VCaP (cell line): ENCODE results near the gene DHX34.
"Not testable (repeated sequence)": the region's sequence is repeated elsewhere in the genome, so short reads cannot be mapped to it uniquely, and the experiment has no call there.

Source experiments
- H3K27ac ChIP-seq: fragments of 450-650 bp; 2 replicates; pipeline ENCODE4 v1.5.1; 2017
- TF ChIP-seq, protein P1 (sequence below): fragments of 450-650 bp; conservative IDR thresholded peaks from 2 replicates; pipeline ENCODE4 v1.5.1; 2017; ENCODE audit warnings: mild to moderate bottlenecking, moderate library complexity

Gene DHX34, protein sequence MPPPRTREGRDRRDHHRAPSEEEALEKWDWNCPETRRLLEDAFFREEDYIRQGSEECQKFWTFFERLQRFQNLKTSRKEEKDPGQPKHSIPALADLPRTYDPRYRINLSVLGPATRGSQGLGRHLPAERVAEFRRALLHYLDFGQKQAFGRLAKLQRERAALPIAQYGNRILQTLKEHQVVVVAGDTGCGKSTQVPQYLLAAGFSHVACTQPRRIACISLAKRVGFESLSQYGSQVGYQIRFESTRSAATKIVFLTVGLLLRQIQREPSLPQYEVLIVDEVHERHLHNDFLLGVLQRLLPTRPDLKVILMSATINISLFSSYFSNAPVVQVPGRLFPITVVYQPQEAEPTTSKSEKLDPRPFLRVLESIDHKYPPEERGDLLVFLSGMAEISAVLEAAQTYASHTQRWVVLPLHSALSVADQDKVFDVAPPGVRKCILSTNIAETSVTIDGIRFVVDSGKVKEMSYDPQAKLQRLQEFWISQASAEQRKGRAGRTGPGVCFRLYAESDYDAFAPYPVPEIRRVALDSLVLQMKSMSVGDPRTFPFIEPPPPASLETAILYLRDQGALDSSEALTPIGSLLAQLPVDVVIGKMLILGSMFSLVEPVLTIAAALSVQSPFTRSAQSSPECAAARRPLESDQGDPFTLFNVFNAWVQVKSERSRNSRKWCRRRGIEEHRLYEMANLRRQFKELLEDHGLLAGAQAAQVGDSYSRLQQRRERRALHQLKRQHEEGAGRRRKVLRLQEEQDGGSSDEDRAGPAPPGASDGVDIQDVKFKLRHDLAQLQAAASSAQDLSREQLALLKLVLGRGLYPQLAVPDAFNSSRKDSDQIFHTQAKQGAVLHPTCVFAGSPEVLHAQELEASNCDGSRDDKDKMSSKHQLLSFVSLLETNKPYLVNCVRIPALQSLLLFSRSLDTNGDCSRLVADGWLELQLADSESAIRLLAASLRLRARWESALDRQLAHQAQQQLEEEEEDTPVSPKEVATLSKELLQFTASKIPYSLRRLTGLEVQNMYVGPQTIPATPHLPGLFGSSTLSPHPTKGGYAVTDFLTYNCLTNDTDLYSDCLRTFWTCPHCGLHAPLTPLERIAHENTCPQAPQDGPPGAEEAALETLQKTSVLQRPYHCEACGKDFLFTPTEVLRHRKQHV

GRCh38 chr19:47348819-47349795 is at the start of gene DHX34:
Gene DHX34 (plus strand): TSS chr19:47349315. CDS start chr19:47353031, 3,716 bp downstream.
- H3K27ac ChIP-seq, result peak within 1 kb of the TSS; percentile 74; the same call in 1 of the 2 replicates

DNA sequence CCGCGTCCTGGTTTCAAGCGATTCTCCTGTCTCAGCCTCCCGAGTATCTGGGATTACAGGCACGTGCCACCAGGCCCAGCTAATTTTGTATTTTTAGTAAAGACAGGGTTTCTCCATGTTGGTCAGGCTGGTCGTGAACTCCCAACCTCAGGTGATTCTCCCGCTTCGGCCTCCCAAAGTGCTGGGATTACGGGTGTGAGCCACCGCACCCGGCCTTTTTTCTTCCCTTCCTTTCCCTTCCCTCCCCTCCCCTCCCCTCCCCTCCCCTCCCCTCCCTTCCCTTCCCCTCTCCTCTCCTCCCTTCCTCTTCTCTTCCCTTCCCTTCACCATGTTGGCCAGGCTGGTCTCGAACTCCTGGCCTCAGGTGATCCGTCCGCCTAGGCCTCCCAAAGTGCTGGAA is 48.2 kb upstream of the DHX34 start:
- not testable (repeated sequence) for H3K27ac ChIP-seq

More at GRCh38 chr19:47348819-47349795, at the start of gene DHX34:
- TF ChIP-seq, protein P1, sequence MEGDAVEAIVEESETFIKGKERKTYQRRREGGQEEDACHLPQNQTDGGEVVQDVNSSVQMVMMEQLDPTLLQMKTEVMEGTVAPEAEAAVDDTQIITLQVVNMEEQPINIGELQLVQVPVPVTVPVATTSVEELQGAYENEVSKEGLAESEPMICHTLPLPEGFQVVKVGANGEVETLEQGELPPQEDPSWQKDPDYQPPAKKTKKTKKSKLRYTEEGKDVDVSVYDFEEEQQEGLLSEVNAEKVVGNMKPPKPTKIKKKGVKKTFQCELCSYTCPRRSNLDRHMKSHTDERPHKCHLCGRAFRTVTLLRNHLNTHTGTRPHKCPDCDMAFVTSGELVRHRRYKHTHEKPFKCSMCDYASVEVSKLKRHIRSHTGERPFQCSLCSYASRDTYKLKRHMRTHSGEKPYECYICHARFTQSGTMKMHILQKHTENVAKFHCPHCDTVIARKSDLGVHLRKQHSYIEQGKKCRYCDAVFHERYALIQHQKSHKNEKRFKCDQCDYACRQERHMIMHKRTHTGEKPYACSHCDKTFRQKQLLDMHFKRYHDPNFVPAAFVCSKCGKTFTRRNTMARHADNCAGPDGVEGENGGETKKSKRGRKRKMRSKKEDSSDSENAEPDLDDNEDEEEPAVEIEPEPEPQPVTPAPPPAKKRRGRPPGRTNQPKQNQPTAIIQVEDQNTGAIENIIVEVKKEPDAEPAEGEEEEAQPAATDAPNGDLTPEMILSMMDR, result peak; percentile 99

GRCh38 chr19:47302249-47302648 is 46.9 kb upstream of the DHX34 start:
- TF ChIP-seq, protein P1, result no peak
- no peak overlapping the region for H3K27ac ChIP-seq

DNA sequence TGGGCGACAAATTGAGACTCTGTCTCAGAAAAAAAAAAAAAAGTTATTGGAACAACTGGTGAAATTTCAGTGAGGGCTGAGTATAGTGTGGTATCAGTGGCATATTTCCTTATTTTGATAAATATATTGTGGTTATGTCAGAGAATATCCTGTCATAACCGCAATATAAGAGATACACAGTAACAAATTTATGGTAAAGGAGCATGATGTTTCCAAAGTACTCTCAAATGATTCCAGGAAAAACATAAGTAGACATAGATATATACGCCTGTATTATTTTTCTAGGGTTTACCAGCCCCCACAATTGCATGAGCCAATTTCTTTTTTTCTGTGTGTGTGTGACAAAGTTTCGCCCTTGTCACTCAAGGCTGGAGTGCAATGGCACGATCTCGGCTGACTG is 45.1 kb upstream of the DHX34 start:
- TF ChIP-seq, protein P1, result no peak

DNA sequence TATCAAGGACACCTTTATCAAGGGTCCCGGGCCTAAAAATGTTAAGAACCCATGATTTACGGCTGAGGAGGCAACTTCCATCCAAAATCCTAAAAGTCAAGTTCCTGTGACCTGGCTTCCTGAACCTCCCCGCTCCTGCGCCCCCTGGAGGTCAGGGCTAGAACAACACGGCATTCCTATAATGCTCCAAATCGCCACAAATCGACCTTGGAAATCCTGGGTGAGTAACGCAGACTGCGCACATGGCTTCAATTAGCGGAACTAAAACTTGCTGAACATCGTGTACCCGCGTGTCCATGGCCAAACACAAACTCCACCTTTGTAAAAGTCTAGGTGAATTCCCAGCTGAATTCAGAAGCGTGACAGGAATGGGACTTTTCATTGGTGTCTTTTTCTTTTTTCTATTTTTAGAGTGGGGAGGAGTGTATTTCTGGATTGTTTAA is 43.8 kb upstream of the DHX34 start:
- 0 out of 2 replicates have a peak overlapping the region, but pooled peaks have one; percentile 12 for H3K27ac ChIP-seq
- TF ChIP-seq, protein P1, result peak; percentile 98

More for the DNA sequence above, 45.1 kb upstream of the DHX34 start:
- no peak overlapping the region for H3K27ac ChIP-seq

- peak overlapping the region; percentile 12; the same call in 1 of the 2 replicates for H3K27ac ChIP-seq
- TF ChIP-seq, protein P1, result no peak
Measured at GRCh38 chr19:47306303-47306702, 42.8 kb upstream of the DHX34 start.

- H3K27ac ChIP-seq, result no peak overlapping the region
Measured at GRCh38 chr19:47309038-47309437, 40.1 kb upstream of the DHX34 start.

More at GRCh38 chr19:47309038-47309437, 40.1 kb upstream of the DHX34 start:
- TF ChIP-seq, protein P1, result no peak
